GM19467 (cell line): ENCODE results near the gene ZNF620.
"Not testable (repeated sequence)": the region's sequence is repeated elsewhere in the genome, so short reads cannot be mapped to it uniquely, and the experiment has no call there.

Experiments used
- ATAC-seq: cut with Tn5 transposase; IDR thresholded peaks from one replicate; pipeline ENCODE4 v1.9.1; 2021; ENCODE audit warnings: mild to moderate bottlenecking, moderate library complexity; ENCODE audit not compliant: unreplicated experiment

ZNF620 gene

DNA sequence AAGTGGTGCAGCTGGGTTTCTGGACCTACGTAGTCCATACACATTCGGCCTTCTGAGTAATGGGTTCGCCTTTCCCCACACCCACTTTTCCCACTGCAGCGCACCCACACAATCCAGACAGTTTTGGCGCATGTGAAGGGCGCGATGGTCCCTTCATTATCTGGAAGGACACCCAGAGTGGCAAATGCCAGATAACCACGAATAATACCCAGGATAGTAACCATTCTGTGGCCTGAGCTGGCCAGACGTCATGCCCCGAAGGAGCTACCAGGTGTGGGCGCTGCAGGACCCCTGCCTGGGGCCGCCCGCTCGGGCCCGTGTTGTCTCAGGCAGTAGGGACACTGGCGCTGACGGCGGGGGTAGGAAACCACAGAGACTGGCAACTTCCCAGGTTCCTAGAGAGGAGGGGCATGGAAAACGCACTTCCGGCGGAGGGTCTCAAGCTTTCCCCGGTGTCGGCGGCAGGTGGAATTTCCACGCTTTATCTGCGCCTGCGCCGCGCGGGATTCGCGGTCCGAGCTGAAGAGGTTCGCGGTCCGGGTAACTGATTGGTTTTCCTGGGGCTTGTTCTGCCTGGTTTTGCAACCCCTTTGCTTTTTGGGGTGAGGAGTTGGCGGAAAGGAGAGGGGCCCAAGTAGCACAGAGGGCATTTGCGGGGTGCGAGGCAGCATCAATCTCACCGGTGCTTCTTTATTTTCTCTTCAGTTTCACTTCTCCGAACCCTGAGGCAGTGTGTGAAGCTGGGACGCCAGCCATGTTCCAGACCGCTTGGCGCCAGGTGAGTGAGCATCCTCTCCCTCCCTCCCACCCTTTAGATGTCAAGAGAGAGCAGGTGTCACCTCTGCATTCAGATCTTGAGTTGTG, at the start of gene ZNF620:
ZNF620 (plus strand) TSS at position 441 of the 864 bp plus-strand sequence; CDS start at position 755, 314 bp downstream.
- ATAC-seq, result peak; percentile 65

DNA sequence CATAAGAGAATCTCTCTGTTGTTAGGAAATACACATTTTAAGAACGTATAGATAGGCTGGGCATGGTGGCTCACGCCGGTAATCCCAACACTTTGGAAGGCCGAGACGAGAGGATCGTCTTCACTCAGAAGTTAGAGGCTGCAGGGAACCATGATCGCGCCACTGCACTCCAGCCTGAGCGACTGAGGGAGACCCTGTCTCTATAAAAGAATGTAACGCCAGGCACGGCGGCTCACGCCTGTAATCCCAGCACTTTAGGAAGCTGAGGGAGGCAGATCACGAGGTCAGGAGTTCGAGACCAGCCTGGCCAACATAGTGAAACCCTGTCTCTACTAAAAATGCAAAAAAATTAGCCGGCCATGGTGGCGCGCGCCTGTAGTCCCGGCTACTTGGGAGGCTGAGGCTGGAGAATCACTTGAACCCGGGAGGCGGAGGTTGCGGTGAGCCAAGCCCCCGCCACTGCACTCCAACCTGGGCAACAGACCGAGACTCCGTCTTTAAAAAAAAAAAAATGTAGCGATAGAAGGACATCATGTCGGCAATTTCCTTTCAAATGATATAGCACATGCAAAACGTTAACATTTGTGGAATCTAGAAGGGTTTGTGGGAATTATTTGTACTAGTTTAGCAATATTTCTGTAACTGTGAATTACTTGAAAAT, 49.4 kb upstream of the ZNF620 start:
- ATAC-seq, result no peak

DNA sequence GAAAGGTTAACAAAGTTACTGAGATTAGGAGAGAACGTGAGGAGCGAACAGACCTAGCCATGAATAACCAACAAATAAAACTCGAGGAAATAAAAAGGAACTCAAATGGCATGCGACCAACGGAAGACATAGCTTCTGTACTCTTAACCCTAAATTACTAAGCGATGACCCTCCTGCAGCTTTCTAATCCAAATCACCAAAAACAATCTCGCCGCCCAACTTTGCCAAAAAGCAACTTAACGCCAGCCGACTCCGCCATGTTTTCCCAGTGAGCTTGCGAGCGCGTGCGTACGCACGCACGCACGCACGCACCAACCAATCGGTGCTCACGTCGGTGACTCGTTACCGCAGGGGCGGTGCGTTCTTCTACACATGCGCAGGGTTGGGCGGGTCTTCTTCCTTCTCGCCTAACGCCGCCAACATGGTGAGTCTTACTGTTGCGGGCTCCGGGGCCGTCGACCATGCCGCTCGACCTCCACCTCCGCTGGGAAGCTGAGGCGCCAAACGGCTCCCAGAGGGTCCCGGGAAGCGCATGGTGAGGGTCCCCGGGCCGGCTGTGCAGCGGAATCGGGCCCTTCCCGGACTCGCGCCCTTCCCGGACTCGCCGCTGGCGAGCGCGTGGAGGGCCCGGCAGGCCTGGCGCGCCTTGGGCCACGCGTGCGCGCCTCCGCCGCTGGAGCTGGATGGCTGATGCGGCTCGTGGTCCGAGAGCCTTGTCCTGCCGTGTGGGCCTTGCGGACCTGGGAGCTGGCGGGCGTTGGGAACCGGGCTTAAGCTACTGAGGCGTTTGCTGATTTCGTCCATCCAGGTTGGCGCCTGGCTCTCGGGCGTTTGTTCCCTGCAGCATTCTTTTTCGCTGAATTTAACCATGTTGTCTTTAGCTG, 48.7 kb upstream of the ZNF620 start, which contains the start of gene RPL14:
RPL14 (plus strand) TSS at position 400 of the 884 bp plus-strand sequence; CDS start at position 533, 133 bp downstream.
- peak; percentile 72 for ATAC-seq

DNA sequence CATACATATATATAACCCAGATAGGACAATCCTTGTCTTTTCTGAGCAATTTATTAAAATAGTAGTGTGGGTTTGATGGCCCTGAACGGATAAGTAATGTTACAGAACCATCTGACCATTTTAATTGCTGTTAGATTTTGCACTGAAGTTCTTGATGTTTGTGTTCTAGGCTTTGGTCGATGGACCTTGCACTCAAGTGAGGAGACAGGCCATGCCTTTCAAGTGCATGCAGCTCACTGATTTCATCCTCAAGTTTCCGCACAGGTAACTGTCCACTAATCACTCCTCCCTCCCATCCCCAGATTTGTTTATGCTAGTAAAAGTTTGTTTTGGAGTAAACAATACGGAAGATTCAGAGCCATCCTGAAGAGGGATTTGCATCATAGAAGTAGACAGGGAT, 47.4 kb upstream of the ZNF620 start:
- no peak for ATAC-seq

DNA sequence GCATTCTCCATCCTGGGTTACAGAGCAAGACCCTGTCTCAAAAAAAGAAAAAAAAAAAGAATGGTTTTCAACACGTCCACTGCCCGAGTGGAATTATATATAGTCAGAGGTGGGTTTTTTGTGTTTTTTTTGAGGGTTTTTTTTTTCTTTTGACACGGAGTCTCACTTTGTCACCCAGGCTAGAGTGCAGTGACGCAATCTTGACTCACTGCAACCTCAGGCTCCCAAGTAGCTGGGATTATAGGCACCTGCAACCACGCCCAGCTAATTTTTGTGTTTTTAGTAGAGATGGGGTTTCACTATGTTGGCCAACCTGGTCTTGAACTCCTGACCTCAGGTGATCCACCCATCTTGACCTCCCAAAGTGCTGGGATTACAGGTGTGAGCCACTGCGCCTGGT, 45.4 kb upstream of the ZNF620 start:
- ATAC-seq, result not testable (repeated sequence)

DNA sequence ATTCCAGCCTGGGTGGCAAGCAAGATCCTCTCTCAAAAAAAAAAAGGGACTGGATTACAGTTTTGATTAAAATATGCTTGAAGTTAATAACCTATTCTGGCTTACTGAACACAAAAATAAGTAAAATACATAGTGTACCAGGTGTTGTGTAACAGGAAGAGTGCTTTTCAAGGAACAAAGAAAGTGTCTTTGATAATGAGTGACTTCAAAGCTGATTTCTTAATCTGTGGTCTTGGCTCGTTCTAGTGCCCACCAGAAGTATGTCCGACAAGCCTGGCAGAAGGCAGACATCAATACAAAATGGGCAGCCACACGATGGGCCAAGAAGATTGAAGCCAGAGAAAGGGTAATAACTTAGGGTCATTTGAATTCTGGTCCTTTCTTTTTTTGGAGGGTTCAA, 44.7 kb upstream of the ZNF620 start:
- ATAC-seq, result no peak

DNA sequence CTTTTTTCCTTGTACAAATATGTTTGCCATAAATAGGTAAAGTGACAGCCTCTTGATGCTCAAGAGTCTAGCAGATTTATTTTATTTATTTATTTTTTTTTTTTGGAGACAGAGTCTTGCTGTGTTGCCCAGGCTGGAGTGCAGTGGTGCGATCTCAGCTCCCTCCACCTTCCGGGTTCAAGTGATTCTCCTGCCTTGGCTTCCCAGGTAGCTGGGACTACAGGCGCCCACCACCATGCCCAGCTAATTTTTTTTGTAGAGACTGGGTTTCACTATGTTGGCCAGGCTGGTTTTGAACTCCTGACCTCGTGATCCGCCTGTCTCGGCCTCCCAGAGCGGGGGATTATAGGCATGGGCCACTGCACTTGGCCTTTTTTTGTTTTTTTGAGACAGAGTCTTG, 43.0 kb upstream of the ZNF620 start:
- not testable (repeated sequence) for ATAC-seq

DNA sequence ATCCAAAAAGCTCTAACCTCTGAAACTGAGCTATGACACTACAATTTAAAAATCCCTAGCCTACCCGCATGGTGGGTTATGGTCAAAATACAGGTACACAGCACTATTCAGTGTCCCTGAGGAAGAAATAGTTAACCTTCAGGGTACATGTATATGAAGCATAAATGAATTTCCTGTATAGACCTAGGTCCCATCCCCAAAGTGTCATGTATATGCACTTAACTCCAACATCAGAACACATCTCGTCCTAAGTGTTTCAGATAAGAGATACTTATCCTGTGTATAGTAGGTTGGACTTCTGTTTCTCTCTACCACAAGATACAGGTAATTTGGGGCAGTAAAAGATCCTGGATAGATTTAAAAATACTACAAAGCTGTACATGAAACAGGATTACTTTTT, 42.3 kb upstream of the ZNF620 start:
- no peak for ATAC-seq

DNA sequence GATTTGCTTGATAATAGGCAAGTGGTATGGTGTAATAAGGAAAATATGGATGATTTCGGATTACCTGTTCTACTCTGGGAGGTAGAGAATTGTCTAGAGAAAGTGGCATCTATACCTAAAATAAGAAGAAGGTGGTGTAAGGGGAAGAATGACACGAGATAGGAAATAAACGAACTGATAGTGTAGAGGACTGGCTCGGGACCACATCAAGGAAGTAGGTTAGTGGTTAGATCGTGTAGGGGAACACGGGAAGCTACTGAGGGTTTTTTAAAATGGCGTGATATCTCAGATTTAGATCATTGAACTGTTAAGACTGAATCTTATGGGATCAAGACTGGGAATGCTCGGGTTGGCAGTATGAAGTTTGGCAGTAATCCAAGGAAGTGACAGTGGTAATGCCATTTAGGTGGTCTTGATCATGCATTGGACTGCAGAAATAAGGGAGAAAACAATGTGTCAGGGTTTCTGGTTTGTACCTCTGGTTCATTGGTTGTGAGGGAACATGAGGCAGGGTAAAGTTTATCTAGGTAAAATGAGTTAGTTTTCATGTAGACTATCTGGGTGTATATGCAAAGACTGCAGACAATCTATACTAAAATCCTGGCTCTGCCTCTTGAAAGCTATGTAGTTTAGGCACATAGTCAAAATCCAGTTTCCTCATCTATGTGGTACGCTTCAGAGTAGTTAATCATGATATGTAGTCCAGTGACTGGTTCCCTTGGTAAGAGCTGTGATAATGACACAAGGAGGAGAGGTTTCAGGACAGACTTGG, 41.3 kb upstream of the ZNF620 start:
- ATAC-seq, result no peak

DNA sequence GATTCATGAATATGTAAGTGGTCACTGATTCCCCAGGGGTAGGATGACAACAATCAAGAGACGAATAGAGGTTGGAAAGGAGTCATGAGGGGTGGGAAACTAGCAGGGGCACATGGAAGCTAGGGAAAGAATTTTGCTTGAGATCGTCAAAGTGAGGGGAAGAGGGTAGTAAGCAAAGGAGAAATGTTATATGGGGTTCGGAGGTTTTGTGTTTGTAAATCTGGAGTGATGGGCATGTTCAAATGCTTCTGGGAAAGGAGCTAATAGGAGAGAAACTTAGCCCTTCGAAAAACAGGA, 40.8 kb upstream of the ZNF620 start:
- ATAC-seq, result no peak

DNA sequence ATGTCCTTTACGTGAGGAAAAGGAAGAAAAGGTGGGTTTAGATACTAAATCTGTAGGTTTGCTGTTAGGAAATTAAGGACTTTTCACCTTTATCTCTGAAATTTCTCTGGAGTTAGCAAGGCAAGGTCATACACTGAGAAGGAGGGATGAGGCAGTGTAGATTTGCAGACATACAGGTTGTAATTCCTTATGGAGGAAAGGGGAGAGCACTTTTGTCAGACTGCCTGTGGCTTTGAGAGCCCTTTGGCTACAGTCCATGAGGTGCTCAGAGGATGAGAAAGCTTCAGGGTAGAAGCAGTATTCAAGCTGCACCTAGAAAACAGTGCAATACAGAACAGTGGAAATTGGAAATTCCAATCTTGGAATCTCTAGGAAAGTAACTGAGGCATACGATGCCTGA, 40.4 kb upstream of the ZNF620 start:
- no peak for ATAC-seq

DNA sequence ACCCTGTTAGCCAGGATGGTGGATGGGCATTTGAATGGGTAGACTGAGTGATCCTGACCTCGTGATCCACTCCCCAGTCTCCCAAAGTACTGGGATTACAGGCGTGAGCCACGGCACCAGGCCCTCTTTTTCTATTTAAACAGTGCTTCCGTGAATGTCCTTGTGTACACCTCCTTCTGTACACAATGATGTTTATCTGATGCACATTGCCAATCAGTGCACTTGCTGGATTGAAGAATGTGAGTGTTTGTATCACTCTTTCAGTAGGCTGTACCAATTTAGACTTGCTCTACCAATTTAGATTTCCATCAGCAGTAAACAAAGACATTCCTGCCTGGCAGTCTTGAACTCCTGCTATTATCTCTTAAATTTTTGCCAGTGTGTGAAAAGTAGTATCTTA, 37.8 kb upstream of the ZNF620 start:
- ATAC-seq, result no peak

DNA sequence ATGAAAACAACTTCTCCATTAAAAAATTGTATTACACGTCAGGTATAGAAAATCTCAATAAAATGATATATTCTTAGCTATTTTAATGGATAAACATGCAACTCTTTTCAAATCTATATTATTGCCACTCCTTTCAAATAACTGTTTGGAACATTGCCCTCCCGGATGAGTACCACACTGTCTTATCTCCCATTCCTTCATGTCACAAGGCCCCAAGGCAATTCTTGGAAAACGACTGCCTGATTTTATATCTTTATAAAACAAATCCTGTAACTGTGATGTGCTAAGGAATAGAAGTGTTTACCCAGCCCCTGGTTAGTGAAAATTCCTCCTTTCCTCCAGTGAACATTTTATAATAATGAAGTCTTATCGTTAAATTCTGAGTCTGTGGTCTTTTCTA, 35.1 kb upstream of the ZNF620 start:
- ATAC-seq, result no peak

DNA sequence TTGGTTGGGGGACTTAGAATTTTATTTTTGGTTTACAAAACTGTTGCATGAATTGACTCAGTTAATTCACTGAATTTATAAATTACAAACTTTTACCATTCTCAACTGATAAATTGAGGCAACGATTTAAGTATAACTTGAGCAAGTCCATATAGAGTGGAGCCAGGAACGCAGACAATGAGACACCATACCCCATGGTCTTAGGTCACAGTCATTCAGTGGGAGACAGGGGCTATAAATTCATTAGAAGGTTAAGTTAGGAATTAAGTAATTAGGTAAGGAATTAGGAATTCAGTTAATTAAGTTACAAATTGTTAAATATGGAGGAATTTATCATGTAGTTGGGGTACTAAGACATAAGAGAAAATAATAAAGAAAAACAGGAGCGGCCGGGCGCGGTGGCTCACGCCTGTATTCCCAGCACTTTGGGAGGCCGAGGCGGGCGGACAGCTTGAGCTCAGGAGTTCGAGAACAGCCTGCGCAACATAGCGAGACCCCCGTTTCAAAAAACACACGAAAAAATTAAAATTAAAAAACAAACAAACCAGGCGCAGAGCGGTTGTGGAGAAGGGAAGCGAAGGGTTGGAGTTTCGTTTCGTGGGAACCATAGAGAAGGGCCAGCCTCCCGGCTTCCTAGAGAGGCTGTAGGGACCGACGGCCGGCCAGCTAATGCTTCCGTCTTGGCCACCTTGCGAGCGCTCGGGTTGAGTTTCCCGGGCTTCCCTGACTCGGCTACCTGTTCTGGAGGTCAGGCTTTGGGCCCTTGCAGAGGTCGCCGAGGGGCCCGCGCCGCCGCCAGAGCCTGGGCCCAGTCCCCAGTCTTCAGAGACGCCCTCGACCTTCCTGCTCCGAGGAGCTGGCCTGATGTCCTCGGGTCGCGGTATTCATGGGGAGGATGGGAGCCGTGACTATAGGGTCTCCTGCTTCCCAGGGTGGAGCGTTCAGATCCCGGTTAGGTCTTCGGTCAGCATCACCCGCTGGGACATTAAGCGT, 29.1 kb upstream of the ZNF620 start, which contains the start of gene ZNF619:
ZNF619 (plus strand) TSS at position 645 of the 993 bp plus-strand sequence. CDS start 858 bp downstream, outside the sequence.
- ATAC-seq, result peak; percentile 79

DNA sequence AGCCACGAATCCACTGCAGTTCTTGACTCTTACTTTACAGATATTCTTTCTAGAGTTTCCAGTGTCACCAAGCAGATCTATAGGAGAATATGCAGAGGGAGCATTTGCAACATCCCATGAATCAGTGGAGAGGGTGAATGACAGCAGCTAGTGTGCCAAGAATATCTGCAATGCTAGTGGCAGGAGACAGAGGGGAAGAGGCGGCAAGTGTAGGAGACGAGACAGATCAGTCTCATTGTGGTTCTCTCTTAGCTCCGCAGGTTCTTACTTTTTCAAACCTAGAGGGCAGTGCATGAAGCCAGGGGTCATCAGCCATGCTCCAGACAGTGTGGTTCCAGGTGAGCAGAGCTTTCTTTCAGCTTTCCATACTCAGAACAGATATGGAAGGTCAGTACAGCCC, 28.2 kb upstream of the ZNF620 start:
- ATAC-seq, result no peak

DNA sequence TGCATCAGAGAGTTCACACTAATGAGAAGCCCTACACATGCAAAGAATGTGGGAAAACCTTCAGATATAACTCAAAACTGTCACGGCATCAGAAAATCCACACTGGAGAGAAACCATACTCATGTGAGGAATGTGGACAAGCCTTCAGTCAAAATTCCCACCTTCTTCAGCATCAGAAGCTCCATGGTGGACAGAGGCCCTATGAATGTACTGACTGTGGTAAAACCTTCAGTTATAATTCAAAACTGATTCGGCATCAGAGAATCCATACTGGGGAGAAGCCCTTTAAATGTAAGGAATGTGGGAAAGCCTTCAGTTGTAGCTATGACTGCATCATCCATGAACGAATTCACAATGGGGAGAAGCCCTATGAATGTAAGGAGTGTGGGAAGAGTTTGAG, 18.7 kb upstream of the ZNF620 start:
- ATAC-seq, result no peak

DNA sequence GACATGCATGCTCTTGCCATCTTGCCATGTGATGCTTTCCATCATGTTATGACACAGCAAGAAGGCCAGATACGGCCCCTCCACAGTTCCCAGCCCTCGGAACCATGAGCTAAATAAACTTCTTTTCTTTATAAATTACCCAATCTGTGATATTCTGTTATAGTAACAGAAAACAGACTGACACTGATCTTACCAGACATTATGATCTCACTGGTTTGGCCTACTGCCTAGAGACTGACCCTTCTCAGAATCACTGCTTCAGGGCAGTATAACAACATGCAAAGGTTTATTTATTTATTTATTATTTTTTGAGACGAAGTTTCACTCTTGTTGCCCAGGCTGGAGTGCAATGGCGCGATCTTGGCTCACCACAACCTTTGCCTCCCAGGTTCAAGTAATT, 14.9 kb upstream of the ZNF620 start:
- no peak for ATAC-seq

DNA sequence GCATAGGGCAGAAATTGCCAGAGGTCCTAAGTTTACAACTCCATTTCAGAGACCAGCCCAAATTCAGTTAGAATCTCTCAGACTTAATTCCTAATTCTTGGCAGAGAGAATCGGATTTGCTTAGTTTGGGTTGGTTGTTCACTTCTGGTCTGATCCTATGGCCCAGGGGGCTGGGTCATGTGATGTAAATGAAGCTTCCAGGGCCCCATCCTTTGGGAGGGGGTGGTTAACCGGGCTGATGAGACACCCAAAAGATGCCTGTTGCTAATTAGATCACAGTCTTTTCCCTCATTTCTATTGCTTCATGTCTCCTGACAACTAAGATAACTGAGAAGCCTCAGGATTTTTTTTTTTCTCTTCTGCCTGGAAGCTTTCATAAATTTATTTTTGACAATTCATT, 11.1 kb upstream of the ZNF620 start:
- ATAC-seq, result no peak

DNA sequence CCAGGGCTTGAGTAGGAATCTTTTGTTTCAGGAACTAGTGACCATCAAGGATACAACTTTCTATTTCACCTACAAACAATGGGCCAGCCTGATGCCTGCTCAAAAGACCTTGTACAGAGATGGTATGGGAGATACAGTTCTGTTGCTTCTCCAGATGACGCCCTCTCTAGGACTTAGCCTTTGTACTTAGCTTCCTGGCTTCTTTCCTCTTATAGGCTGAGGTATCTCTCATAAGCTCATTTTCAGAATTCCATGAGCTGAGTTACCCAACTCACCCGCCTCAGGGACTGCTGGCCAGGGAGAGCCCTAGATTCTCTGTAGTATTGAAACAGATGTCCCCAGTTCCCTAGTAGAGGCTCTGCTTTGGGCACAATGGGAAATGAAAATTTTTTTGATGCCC, 8.6 kb upstream of the ZNF620 start:
- ATAC-seq, result no peak
